LNCAP (cell line): ENCODE results near the gene GPC6.

Experiments
- TF ChIP-seq, protein P1 (sequence below): fragments of 450-650 bp; IDR thresholded peaks from 2 replicates; pipeline ENCODE4 v1.5.1; 2017; ENCODE audit warnings: mild to moderate bottlenecking

The GPC6 gene

GRCh38 chr13:93726173-93726957, 499.8 kb downstream of the GPC6 start:
- TF ChIP-seq, protein P1, sequence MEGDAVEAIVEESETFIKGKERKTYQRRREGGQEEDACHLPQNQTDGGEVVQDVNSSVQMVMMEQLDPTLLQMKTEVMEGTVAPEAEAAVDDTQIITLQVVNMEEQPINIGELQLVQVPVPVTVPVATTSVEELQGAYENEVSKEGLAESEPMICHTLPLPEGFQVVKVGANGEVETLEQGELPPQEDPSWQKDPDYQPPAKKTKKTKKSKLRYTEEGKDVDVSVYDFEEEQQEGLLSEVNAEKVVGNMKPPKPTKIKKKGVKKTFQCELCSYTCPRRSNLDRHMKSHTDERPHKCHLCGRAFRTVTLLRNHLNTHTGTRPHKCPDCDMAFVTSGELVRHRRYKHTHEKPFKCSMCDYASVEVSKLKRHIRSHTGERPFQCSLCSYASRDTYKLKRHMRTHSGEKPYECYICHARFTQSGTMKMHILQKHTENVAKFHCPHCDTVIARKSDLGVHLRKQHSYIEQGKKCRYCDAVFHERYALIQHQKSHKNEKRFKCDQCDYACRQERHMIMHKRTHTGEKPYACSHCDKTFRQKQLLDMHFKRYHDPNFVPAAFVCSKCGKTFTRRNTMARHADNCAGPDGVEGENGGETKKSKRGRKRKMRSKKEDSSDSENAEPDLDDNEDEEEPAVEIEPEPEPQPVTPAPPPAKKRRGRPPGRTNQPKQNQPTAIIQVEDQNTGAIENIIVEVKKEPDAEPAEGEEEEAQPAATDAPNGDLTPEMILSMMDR, result no peak

GRCh38 chr13:93727211-93728141, 500.9 kb downstream of the GPC6 start:
- TF ChIP-seq, protein P1, result no peak

GRCh38 chr13:93729383-93729782, 502.8 kb downstream of the GPC6 start:
- TF ChIP-seq, protein P1, result no peak

DNA sequence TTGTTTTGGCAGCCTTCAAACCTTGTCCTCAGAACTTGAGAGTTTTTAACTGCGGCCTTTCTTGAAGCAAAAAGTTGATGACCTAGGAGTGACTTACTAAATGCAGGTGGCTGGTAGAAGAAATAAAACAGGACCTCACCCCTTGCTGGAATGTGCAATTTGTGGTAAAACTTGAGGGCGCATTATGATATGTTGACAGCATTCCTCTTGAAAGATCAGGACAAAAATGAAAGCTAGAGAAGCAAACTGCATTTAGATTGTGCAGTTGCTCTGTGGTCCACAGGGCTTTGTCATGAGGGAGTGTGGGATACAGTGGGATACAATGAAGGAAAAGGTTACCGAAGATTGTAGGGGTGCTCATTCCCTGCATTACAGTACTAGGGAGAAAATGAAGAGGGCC, 504.2 kb downstream of the GPC6 start:
- TF ChIP-seq, protein P1, result no peak

DNA sequence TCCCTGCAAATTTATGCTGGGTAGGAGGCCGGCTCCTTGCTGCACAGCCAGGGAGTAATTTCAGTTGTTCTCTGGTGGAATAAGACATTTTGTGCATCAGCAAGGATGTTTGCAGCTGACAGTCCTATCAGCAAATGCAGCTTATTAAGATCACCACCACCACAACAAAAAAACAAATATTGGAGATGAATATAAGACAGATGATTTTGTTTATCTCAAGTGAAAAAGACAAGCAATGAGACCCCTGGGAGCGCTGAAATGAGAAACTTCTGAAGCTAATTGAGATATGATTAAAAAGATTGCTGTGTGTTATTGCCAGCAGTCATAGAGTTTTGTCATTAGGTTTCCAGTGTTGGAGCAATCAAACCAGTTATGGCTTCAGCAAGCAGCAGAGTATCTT, 505.6 kb downstream of the GPC6 start:
- TF ChIP-seq, protein P1, result no peak

DNA sequence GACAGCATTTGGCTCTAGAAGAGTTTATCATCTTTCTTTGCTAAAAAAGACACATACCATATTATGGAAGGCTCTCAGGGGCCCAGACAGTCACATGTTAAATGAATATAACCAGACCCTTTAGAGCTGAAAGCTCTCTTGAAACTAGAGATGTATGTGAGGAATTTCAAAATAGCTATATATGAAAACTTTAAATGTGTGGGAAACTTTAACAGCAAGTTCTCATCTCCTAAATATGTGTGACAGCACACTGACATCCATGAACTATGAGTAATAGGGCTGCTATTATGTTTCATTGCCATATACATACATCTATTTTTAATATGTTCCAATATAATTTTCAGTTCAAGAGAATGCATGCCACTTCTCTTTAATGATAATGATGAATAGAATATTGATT, 509.5 kb downstream of the GPC6 start:
- TF ChIP-seq, protein P1, result no peak

- TF ChIP-seq, protein P1, result no peak
These were observed 510.3 kb downstream of the GPC6 start for GRCh38 chr13:93736909-93737308.
